CD4-positive, alpha-beta T cell treated with Interferon alpha-2 for 1 hour (primary cell): ENCODE measurements around the gene TAF5L.
"Not testable (repeated sequence)": the region's sequence is repeated elsewhere in the genome, so short reads cannot be mapped to it uniquely, and the experiment has no call there.

Experiments used
- DNase-seq, 2 donors: peaks; one replicate each; pipeline ENCODE4 v3.0.0-alpha.2; 2020 to 2022

TAF5L gene

GRCh38 chr1:229641306-229641705 lies 15.4 kb upstream of the TAF5L start:
- no peak for DNase-seq

- DNase-seq = no peak
Measured at GRCh38 chr1:229640455-229640854, 14.5 kb upstream of the TAF5L start.

- no peak for DNase-seq
Measured at GRCh38 chr1:229637746-229638145, 11.8 kb upstream of the TAF5L start.

GRCh38 chr1:229636042-229636441 lies 10.1 kb upstream of the TAF5L start:
- no peak for DNase-seq

- no peak for DNase-seq
Measured at GRCh38 chr1:229631966-229632365, 6.0 kb upstream of the TAF5L start.

GRCh38 chr1:229631148-229631547 lies 5.2 kb upstream of the TAF5L start:
- no peak for DNase-seq

GRCh38 chr1:229629261-229629660 lies 3.3 kb upstream of the TAF5L start:
- DNase-seq = no peak

GRCh38 chr1:229627003-229627402 lies 1.1 kb upstream of the TAF5L start:
- DNase-seq = no peak

- peak in 1 of 2 donors; percentile 5 for DNase-seq
Measured at GRCh38 chr1:229625071-229625914, 629 bp downstream of the TAF5L start.

GRCh38 chr1:229624521-229625070 lies 1.3 kb downstream of the TAF5L start:
- no peak for DNase-seq

- DNase-seq = no peak
Measured at GRCh38 chr1:229623838-229624237, 2.1 kb downstream of the TAF5L start.

- no peak for DNase-seq
Measured at GRCh38 chr1:229623225-229623624, 2.7 kb downstream of the TAF5L start.

- DNase-seq = not testable (repeated sequence)
Measured at GRCh38 chr1:229622641-229623120, 3.2 kb downstream of the TAF5L start.

GRCh38 chr1:229621663-229622062 lies 4.3 kb downstream of the TAF5L start:
- DNase-seq = no peak

- no peak for DNase-seq
Measured at GRCh38 chr1:229620876-229621275, 5.0 kb downstream of the TAF5L start.

GRCh38 chr1:229619614-229620013 lies 6.3 kb downstream of the TAF5L start:
- DNase-seq = no peak

- no peak for DNase-seq
Measured at GRCh38 chr1:229619002-229619401, 6.9 kb downstream of the TAF5L start.

- DNase-seq = no peak
Measured at GRCh38 chr1:229617351-229618100, 8.4 kb downstream of the TAF5L start.

GRCh38 chr1:229614701-229615100 lies 11.2 kb downstream of the TAF5L start:
- no peak for DNase-seq

- DNase-seq = no peak
Measured at GRCh38 chr1:229613938-229614337, 12.0 kb downstream of the TAF5L start.

- no peak for DNase-seq
Measured at GRCh38 chr1:229608590-229608989, 17.3 kb downstream of the TAF5L start.

GRCh38 chr1:229607370-229607769 lies 18.6 kb downstream of the TAF5L start:
- no peak for DNase-seq

- no peak for DNase-seq
Measured at GRCh38 chr1:229603371-229604005, 22.4 kb downstream of the TAF5L start.
